WTC11 (cell line): Measurements from ENCODE around the gene MEGF10. TPM values are rescaled to one million over a fixed set of nuclear protein-coding genes. Genes with fewer than 3 reads are reported as not detected.

Source experiments
- ATAC-seq: fragments of 200-7000 bp; cut with Tn5 transposase; 2 replicates; pipeline ENCODE4 v1.10.0; 2021; ENCODE audit warnings: mild to moderate bottlenecking, moderate library complexity
- CTCF ChIA-PET: fragments of 300-600 bp; sonication (Branson Sonifier 250); formaldehyde crosslinking; loops from one replicate; lab custom pipeline; 2021; ENCODE audit warnings: antibody characterized with exemption; lab: Charles Lee
- POLR2A ChIA-PET: fragments of 350-600 bp; sonication (Branson Sonifier 250); formaldehyde crosslinking; loops from one replicate; lab custom pipeline; 2021; ENCODE audit warnings: antibody characterized with exemption; lab: Charles Lee
- DNase-seq: peaks from one replicate; pipeline ENCODE4 v3.0.0; 2021; ENCODE audit warnings: low spot score
- H3K27ac Mint-ChIP-seq: 2 replicates; pipeline ENCODE4 v1.8.0; 2021; ENCODE audit warnings: mixed read lengths
- H3K27me3 Mint-ChIP-seq: 2 replicates; pipeline ENCODE4 v1.8.0; 2021; ENCODE audit warnings: low read depth, mild to moderate bottlenecking, moderate library complexity, mixed read lengths
- H3K36me3 Mint-ChIP-seq: 2 replicates; pipeline ENCODE4 v1.8.0; 2021; ENCODE audit warnings: mixed read lengths
- H3K4me1 Mint-ChIP-seq: 2 replicates; pipeline ENCODE4 v1.8.0; 2022; ENCODE audit warnings: mixed read lengths
- H3K4me3 Mint-ChIP-seq: 2 replicates; pipeline ENCODE4 v1.8.0; 2021; ENCODE audit warnings: mild to moderate bottlenecking, moderate library complexity, mixed read lengths
- H3K9me3 Mint-ChIP-seq: 2 replicates; pipeline ENCODE4 v1.8.0; 2021; ENCODE audit warnings: mixed read lengths
- ATF2 ChIP-seq: sonication (generic); formaldehyde crosslinking; IDR thresholded peaks from 2 replicates; pipeline ENCODE4 v1.8.1; 2022; ENCODE audit warnings: low read depth, missing genetic modification reagents, borderline replicate concordance
- EMX1 ChIP-seq: fragments of 250-450 bp; sonication (Bioruptor Pico); IDR thresholded peaks from 2 replicates; pipeline ENCODE4 v1.8.0; 2021; ENCODE audit warnings: mild to moderate bottlenecking
- GRHL2 ChIP-seq: fragments of 250-450 bp; sonication (Bioruptor Pico); IDR thresholded peaks from 2 replicates; pipeline ENCODE4 v1.8.0; 2022; ENCODE audit warnings: mild to moderate bottlenecking, moderate library complexity; ENCODE audit not compliant: insufficient replicate concordance, severe bottlenecking
- GTF2I ChIP-seq: fragments of 250-450 bp; sonication (Bioruptor Pico); conservative IDR thresholded peaks from 2 replicates; pipeline ENCODE4 v1.4.0; 2021; ENCODE audit warnings: mild to moderate bottlenecking
- IRF1 ChIP-seq: sonication (generic); formaldehyde crosslinking; IDR thresholded peaks from 2 replicates; pipeline ENCODE4 v1.8.0; 2023; ENCODE audit warnings: missing genetic modification reagents
- NR1H2 ChIP-seq: sonication (generic); formaldehyde crosslinking; IDR thresholded peaks from 2 replicates; pipeline ENCODE4 v1.9.0; 2021; ENCODE audit warnings: mild to moderate bottlenecking, moderate library complexity, missing genetic modification reagents
- PREB ChIP-seq: sonication (generic); formaldehyde crosslinking; IDR thresholded peaks from 2 replicates; pipeline ENCODE4 v1.8.1; 2022; ENCODE audit warnings: mild to moderate bottlenecking, missing genetic modification reagents, moderate library complexity, borderline replicate concordance
- SMAD4 ChIP-seq: sonication (generic); formaldehyde crosslinking; IDR thresholded peaks from 2 replicates; pipeline ENCODE4 v1.8.0; 2022; ENCODE audit warnings: mild to moderate bottlenecking, missing genetic modification reagents
- SOX15 ChIP-seq: fragments of 250-450 bp; sonication (Bioruptor Pico); IDR thresholded peaks from 2 replicates; pipeline ENCODE4 v1.9.0; 2021; ENCODE audit warnings: mild to moderate bottlenecking
- TEAD4 ChIP-seq: sonication (generic); formaldehyde crosslinking; IDR thresholded peaks from 2 replicates; pipeline ENCODE4 v1.8.0; 2022; ENCODE audit warnings: mild to moderate bottlenecking, missing genetic modification reagents
- TP53 ChIP-seq: sonication (generic); formaldehyde crosslinking; IDR thresholded peaks from 2 replicates; pipeline ENCODE4 v1.8.1; 2023; ENCODE audit warnings: mild to moderate bottlenecking, missing genetic modification reagents
- ZNF138 ChIP-seq: sonication (generic); formaldehyde crosslinking; conservative IDR thresholded peaks from 2 replicates; pipeline ENCODE4 v1.8.1; 2022; ENCODE audit warnings: mild to moderate bottlenecking, moderate library complexity, missing genetic modification reagents
- ZNF232 ChIP-seq: sonication (generic); formaldehyde crosslinking; IDR thresholded peaks from 2 replicates; pipeline ENCODE4 v1.8.0; 2022; ENCODE audit warnings: mild to moderate bottlenecking, missing genetic modification reagents
- ZNF263 ChIP-seq: sonication (generic); formaldehyde crosslinking; IDR thresholded peaks from 2 replicates; pipeline ENCODE4 v1.8.1; 2022; ENCODE audit warnings: low read depth, mild to moderate bottlenecking, moderate library complexity, missing genetic modification reagents
- ZNF317 ChIP-seq: sonication (generic); formaldehyde crosslinking; IDR thresholded peaks from 2 replicates; pipeline ENCODE4 v1.8.1; 2023; ENCODE audit warnings: low read depth, mild to moderate bottlenecking, moderate library complexity, missing genetic modification reagents, borderline replicate concordance
- total RNA-seq: library from RNA; stranded (reverse); gene quantifications from 3 replicates; pipeline ENCODE4 v1.2.3, GENCODE V29; 2021
- TF ChIP-seq, protein P1 (sequence below): fragments of 250-450 bp; sonication (Bioruptor Pico); IDR thresholded peaks from 2 replicates; pipeline ENCODE4 v2.1.2; 2022; ENCODE audit warnings: mild to moderate bottlenecking, moderate library complexity
- TF ChIP-seq, protein P2 (sequence below): sonication (generic); formaldehyde crosslinking; IDR thresholded peaks from 2 replicates; pipeline ENCODE4 v1.8.0; 2023; ENCODE audit warnings: missing genetic modification reagents, mild to moderate bottlenecking, borderline replicate concordance
- TF ChIP-seq, protein P3 (sequence below): sonication (generic); formaldehyde crosslinking; IDR thresholded peaks from 2 replicates; pipeline ENCODE4 v1.8.0; 2022; ENCODE audit warnings: mild to moderate bottlenecking, missing genetic modification reagents

Gene MEGF10
- total RNA-seq, 1 experiment from 2014 or later = 24.5 TPM

DNA sequence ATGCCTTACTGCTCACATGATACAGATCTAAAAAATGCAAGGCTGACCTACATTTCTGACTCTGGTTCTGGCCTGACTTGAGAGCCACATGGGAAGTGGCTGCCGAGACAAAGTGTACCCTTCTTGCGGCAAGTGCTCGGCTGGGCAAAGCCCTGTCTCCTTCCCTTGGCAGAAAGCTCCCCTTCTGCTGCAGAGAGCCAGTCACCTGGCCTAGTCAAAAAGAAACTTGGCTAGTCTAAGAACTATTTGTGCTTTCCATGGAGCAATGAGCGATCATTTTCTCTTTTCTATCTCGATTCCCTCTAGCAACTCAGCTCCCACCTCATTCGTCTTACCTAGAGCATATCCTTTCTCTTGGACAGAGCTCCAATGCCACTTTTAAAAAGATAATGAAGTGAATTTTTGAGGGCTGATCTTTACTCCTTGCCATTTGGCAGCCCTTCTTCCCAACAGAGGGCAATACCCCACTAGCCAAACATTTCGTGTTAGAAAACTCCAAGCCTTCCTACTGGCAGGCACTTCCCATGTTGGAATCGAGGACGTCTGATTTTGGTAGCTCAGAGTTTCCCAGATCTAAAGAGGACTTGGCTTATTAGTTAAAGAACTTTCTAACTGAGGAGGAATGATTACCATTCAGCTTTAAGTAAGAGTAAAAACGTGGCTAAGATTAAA is 118.8 kb downstream of the MEGF10 start:
- ChIA-PET POLR2A (no interaction called here), CTCF (no interaction called here)
- TF ChIP-seq ZNF263 (CRISPR knock-in tag) = no peak
- TF ChIP-seq SMAD4 = no peak
- no peak for TF ChIP-seq ZNF317
- no peak for TF ChIP-seq GTF2I (CRISPR knock-in tag)
- TF ChIP-seq, protein P1, sequence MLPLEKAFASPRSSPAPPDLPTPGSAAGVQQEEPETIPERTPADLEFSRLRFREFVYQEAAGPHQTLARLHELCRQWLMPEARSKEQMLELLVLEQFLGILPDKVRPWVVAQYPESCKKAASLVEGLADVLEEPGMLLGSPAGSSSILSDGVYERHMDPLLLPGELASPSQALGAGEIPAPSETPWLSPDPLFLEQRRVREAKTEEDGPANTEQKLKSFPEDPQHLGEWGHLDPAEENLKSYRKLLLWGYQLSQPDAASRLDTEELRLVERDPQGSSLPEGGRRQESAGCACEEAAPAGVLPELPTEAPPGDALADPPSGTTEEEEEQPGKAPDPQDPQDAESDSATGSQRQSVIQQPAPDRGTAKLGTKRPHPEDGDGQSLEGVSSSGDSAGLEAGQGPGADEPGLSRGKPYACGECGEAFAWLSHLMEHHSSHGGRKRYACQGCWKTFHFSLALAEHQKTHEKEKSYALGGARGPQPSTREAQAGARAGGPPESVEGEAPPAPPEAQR (CRISPR knock-in tag) = no peak
- TF ChIP-seq SOX15 (CRISPR knock-in tag) = no peak
- TF ChIP-seq TP53 (CRISPR knock-in tag) = no peak
- TF ChIP-seq, protein P2, sequence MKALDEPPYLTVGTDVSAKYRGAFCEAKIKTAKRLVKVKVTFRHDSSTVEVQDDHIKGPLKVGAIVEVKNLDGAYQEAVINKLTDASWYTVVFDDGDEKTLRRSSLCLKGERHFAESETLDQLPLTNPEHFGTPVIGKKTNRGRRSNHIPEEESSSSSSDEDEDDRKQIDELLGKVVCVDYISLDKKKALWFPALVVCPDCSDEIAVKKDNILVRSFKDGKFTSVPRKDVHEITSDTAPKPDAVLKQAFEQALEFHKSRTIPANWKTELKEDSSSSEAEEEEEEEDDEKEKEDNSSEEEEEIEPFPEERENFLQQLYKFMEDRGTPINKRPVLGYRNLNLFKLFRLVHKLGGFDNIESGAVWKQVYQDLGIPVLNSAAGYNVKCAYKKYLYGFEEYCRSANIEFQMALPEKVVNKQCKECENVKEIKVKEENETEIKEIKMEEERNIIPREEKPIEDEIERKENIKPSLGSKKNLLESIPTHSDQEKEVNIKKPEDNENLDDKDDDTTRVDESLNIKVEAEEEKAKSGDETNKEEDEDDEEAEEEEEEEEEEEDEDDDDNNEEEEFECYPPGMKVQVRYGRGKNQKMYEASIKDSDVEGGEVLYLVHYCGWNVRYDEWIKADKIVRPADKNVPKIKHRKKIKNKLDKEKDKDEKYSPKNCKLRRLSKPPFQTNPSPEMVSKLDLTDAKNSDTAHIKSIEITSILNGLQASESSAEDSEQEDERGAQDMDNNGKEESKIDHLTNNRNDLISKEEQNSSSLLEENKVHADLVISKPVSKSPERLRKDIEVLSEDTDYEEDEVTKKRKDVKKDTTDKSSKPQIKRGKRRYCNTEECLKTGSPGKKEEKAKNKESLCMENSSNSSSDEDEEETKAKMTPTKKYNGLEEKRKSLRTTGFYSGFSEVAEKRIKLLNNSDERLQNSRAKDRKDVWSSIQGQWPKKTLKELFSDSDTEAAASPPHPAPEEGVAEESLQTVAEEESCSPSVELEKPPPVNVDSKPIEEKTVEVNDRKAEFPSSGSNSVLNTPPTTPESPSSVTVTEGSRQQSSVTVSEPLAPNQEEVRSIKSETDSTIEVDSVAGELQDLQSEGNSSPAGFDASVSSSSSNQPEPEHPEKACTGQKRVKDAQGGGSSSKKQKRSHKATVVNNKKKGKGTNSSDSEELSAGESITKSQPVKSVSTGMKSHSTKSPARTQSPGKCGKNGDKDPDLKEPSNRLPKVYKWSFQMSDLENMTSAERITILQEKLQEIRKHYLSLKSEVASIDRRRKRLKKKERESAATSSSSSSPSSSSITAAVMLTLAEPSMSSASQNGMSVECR = no peak
- no peak for TF ChIP-seq ATF2 (CRISPR knock-in tag)
- no peak for TF ChIP-seq NR1H2 (CRISPR knock-in tag)
- no peak for TF ChIP-seq ZNF138 (CRISPR knock-in tag)
- TF ChIP-seq PREB (CRISPR knock-in tag) = no peak
- TF ChIP-seq GRHL2 (CRISPR knock-in tag) = no peak
- no peak for TF ChIP-seq TEAD4 (CRISPR knock-in tag)
- TF ChIP-seq IRF1 (CRISPR knock-in tag) = no peak
- no peak for TF ChIP-seq ZNF232
- TF ChIP-seq, protein P3, sequence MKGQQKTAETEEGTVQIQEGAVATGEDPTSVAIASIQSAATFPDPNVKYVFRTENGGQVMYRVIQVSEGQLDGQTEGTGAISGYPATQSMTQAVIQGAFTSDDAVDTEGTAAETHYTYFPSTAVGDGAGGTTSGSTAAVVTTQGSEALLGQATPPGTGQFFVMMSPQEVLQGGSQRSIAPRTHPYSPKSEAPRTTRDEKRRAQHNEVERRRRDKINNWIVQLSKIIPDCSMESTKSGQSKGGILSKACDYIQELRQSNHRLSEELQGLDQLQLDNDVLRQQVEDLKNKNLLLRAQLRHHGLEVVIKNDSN (CRISPR knock-in tag) = no peak
- no peak for TF ChIP-seq EMX1 (CRISPR knock-in tag)
- Mint-ChIP-seq H3K27ac (0 out of 2 replicates have a peak overlapping the region, but pooled peaks have one; percentile 22), H3K36me3 (peaks cover 3% of the 10 kb centered on the region; the same call in 1 of the 2 replicates), H3K4me3 (no peak overlapping the region), H3K9me3 (no peaks in the 10 kb centered on the region), H3K27me3 (no peaks in the 10 kb centered on the region), H3K4me1 (peaks cover 33% of the 10 kb centered on the region)
- ATAC-seq (no peak), DNase-seq (no peak)
